GM19239 (cell line): ENCODE results near the gene GTF2H2C.
"Not testable (repeated sequence)": the region's sequence is repeated elsewhere in the genome, so short reads cannot be mapped to it uniquely, and the experiment has no call there.

Experiments
- DNase-seq: peaks from one replicate; pipeline ENCODE4 v3.0.0; 2011; ENCODE audit warnings: low spot score; ENCODE audit not compliant: insufficient read length
- FAIRE-seq: peaks from 2 replicates; lab custom pipeline; 2011; peaks lifted over from hg19 to GRCh38; lab: Jason Lieb, UNC

Gene GTF2H2C

GRCh38 chr5:69559908-69560330 lies at the start of gene GTF2H2C:
Gene GTF2H2C, plus strand, starts transcription at chr5:69560191. Its CDS starts 4,942 bp downstream, at chr5:69565133.
- FAIRE-seq, DNase-seq: not testable (repeated sequence)

DNA sequence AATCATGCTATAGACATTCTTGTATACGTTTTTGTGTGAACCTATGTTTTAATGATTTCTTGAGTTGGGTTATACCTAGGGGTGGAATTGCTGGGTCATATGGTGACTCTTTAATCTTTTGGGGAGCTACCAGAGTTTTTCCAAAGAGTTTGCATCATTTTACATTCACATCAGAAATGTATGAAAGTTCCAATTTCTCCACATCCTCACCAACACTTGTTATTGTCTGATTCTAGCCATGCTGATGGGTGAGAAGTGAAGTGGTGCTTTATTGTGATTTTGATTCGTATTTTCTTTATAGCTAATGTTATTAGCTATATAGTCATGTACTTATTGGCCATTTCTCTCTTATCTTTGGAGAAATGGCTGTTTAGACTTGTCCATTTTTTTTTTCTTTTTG lies 49.3 kb upstream of the GTF2H2C start:
- no peak for DNase-seq
- FAIRE-seq: no peak

DNA sequence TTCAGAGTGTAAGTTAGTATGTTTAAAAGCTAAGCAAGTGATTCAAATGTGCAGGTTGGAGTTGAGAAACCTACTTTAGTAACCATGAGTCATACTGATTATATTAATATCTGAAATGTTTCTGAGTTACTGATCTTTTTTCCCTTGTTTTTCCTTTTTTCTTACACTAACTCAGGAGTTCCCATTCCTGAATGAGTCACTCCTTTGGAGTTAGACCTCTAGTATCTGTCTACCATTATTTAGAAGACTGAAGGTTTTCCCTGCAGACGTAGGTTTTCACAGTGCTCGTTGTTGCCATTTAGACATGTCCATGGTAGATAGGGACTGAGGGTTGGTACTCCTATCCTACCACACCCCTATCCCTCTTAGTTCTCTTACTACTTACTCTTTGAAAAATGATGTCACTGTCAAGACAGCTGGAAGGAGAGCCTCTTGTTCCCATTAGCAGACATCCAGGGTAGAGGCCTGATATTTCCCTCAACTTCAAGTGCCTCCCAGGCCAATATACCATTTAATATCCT lies 47.2 kb upstream of the GTF2H2C start:
- FAIRE-seq (no peak), DNase-seq (no peak)

GRCh38 chr5:69515570-69515969 lies 44.4 kb upstream of the GTF2H2C start:
- not testable (repeated sequence) for FAIRE-seq, DNase-seq

- FAIRE-seq (no peak), DNase-seq (no peak)
Measured at GRCh38 chr5:69516769-69517168, 43.2 kb upstream of the GTF2H2C start.

DNA sequence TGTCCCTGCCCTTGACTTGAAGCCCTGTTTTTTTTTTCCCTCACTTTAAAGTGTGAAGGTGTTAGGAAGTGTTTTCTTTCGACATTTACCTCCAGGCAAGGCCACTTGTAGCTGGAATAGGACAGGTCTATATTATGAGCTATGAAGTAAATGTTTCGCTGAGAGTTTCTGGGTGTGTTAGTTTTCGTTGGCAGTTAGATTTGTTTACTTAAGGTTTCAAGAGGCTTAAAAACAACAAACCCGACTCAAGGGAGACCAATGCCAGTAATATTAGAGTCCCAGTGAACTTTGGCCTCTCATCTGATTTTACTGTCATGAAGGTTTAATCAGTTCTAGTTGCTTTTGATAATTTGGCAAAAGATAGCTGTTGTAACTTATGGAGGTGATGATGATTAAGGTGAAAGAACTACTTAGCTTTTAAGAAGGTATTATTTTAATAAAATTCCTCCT lies 42.2 kb upstream of the GTF2H2C start:
- FAIRE-seq: no peak
- no peak for DNase-seq

GRCh38 chr5:69519285-69519684 lies 40.7 kb upstream of the GTF2H2C start:
- FAIRE-seq (no peak), DNase-seq (no peak)

DNA sequence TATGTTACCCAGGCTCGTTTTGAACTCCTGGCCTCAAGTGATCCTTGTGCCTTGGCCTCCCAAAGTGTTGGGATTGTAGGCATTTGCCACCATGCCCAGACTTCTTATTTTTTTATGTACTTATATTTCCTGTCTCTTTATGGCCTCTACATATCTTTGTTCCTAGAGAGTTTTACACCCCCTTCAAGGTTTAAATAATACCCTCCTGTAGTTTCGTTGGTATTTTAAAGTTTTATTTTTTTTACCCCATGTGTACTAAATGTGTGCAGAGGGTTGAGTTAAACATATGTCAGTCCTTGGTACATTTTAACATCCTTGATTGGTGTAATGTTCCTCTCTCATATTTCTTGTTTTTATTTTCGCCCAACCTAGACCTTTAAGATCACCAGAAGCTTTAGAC lies 38.0 kb upstream of the GTF2H2C start:
- FAIRE-seq (no peak), DNase-seq (no peak)

GRCh38 chr5:69525490-69525889 lies 34.5 kb upstream of the GTF2H2C start:
- FAIRE-seq: no peak
- no peak for DNase-seq

- no peak for FAIRE-seq
- no peak for DNase-seq
Measured at GRCh38 chr5:69526660-69527059, 33.3 kb upstream of the GTF2H2C start.

- no peak for DNase-seq
- FAIRE-seq: no peak
Measured at GRCh38 chr5:69527128-69527770, 32.7 kb upstream of the GTF2H2C start.

GRCh38 chr5:69528035-69528434 lies 32.0 kb upstream of the GTF2H2C start:
- FAIRE-seq: no peak
- DNase-seq: no peak

- FAIRE-seq (no peak), DNase-seq (no peak)
Measured at GRCh38 chr5:69528609-69529008, 31.4 kb upstream of the GTF2H2C start.

GRCh38 chr5:69530561-69531405 lies 29.2 kb upstream of the GTF2H2C start:
- FAIRE-seq (no peak), DNase-seq (no peak)

DNA sequence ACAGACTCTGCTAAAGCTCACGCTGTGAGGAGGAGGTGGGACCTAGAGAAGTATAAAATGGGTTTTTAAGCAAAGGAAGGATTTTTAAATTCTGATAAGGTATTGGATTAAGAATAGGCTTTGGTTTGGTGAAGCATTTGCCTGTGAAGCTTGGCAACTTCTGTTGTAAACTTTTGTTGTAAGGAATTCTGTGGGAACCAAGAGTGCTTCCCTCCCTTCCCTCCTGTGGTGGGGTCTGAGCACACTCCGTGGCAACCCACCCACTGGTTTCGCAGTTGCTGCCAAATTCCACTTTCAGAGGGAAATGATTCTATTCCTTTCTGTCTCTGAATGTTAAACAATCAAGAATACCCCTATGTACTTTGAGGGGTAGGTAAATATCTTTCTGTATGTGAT lies 28.6 kb upstream of the GTF2H2C start:
- FAIRE-seq: no peak
- no peak for DNase-seq

- FAIRE-seq, DNase-seq: not testable (repeated sequence)
Measured at GRCh38 chr5:69537911-69538310, 22.1 kb upstream of the GTF2H2C start.

DNA sequence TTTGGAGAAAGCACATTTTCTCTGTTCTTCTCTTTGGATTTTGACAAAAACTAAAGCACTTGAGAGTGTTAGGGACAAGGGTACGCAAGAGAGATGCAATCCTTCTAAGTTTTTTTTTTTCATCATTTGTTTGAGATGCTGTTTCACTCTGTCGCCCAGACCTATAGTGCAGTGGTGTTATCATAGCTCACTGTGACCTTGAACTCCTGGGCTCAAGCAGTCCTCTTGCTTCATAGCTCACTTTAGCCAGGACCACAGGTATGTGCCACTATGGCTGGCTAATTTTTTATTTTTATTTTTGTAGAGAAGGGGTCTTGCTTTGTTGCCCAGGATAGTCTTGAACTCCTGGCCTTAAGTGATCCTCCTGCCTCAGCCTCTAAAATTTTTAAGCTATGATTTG lies 21.3 kb upstream of the GTF2H2C start:
- not testable (repeated sequence) for FAIRE-seq, DNase-seq

DNA sequence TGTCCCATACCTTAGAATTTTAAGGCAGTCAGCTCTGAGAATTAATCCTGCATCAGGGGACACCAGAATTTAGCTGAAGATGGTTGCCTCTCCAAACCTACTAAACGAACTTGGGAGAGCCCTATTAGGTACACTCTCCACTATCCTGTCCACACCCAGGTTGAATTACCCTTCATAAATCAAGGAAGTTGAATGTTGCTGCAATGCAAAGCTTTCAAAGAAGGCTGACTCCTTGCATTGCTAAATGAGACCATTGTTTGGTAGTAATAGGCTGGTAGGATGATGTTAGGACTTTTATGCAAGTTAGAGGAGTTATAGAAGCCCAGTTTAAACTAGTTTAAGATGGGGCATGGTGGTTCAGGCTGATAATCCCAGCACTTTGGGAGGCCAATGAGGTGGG lies 18.6 kb upstream of the GTF2H2C start:
- not testable (repeated sequence) for DNase-seq, FAIRE-seq

- not testable (repeated sequence) for DNase-seq
- peak; percentile 42 for FAIRE-seq
Measured at GRCh38 chr5:69542838-69543618, 17.0 kb upstream of the GTF2H2C start.

GRCh38 chr5:69544602-69545001 lies 15.4 kb upstream of the GTF2H2C start:
- FAIRE-seq, DNase-seq: not testable (repeated sequence)
